SK-N-SH (cell line): ENCODE results near the gene BBLN. TPM values are rescaled to one million over a fixed set of nuclear protein-coding genes. Genes with fewer than 3 reads are reported as not detected.

ENCODE experiments used
- CTCF ChIA-PET: fragments of 300-600, 350-600 bp; formaldehyde crosslinking; extraction: SDS; loops from one replicate; lab custom pipeline; 2021; lab: Yijun Ruan, JAX
- POLR2A ChIA-PET: fragments of 350-600 bp; sonication (Branson Sonifier 250); formaldehyde crosslinking; extraction: SDS; loops from one replicate; lab custom pipeline; 2020; ENCODE audit warnings: antibody characterized with exemption, inconsistent platforms; lab: Yijun Ruan, JAX
- DNase-seq: peaks from one replicate; pipeline ENCODE4 v3.0.0; 2012
- H2AFZ ChIP-seq: fragments of 200-600 bp; sonication (generic); 2 replicates; pipeline ENCODE4 v1.8.1; 2016; ENCODE audit warnings: antibody characterized with exemption, mild to moderate bottlenecking, low read depth
- H3F3A ChIP-seq: fragments of 200-600 bp; sonication (generic); replicated peaks from 2 replicates; pipeline ENCODE3; 2016; ENCODE audit warnings: antibody characterized with exemption, mild to moderate bottlenecking; ENCODE audit not compliant: insufficient read depth
- H3K27ac ChIP-seq, 2 experiments: fragments of 200-500 bp in 1 of 2; fragments of 200-600 bp in 1 of 2; sonication (Bioruptor generic) in 1 of 2; sonication (generic), shearing (Covaris generic) in 1 of 2; 2 replicates each; pipeline versions ENCODE4 v1.5.1 to v1.6.1; 2014 to 2016; ENCODE audit warnings: low read depth in 2 of 2, inconsistent platforms in 1 of 2, low read length in 1 of 2, mild to moderate bottlenecking in 1 of 2, mixed read lengths in 1 of 2
- H3K27me3 ChIP-seq: fragments of 200-600 bp; sonication (generic), shearing (Covaris generic); 2 replicates; pipeline ENCODE4 v1.6.1; 2016; ENCODE audit warnings: mixed run types; ENCODE audit not compliant: insufficient read depth
- H3K36me3 ChIP-seq, 2 experiments: fragments of 200-500 bp in 1 of 2; fragments of 200-600 bp in 1 of 2; sonication (Bioruptor generic) in 1 of 2; sonication (generic) in 1 of 2; replicated peaks in 1 of 2; 2 replicates each; pipeline versions ENCODE3 to v1.5.1; 2014 to 2016; ENCODE audit warnings: low read length in 1 of 2, mild to moderate bottlenecking in 1 of 2; ENCODE audit not compliant: insufficient read depth in 2 of 2, control insufficient read depth in 1 of 2
- H3K4me1 ChIP-seq, 2 experiments: fragments of 200-500 bp in 1 of 2; fragments of 200-600 bp in 1 of 2; sonication (Bioruptor generic) in 1 of 2; sonication (generic), shearing (Covaris generic) in 1 of 2; 2 replicates each; pipeline versions ENCODE4 v1.5.1 to v1.6.1; 2014 to 2016; ENCODE audit warnings: low read depth in 1 of 2, low read length in 1 of 2, mixed run types in 1 of 2; ENCODE audit not compliant: insufficient read depth in 2 of 2, control insufficient read depth in 1 of 2
- H3K4me2 ChIP-seq: fragments of 200-600 bp; sonication (generic), shearing (Covaris generic); 2 replicates; pipeline ENCODE4 v1.6.1; 2017; ENCODE audit warnings: mixed run types
- H3K4me3 ChIP-seq, 2 experiments: fragments of 200-500 bp in 1 of 2; fragments of 200-600 bp in 1 of 2; sonication (Bioruptor generic) in 1 of 2; sonication (generic), shearing (Covaris generic) in 1 of 2; 2 replicates each; pipeline versions ENCODE4 v1.5.1 to v1.8.1; 2014 to 2016; ENCODE audit warnings: low read depth in 2 of 2, inconsistent platforms in 1 of 2, low read length in 1 of 2, mild to moderate bottlenecking in 1 of 2, mixed read lengths in 1 of 2, moderate library complexity in 1 of 2
- H3K79me2 ChIP-seq: fragments of 200-600 bp; sonication (generic); 2 replicates; pipeline ENCODE4 v1.8.1; 2017; ENCODE audit warnings: mild to moderate bottlenecking; ENCODE audit not compliant: insufficient read depth
- H3K9ac ChIP-seq: fragments of 200-600 bp; sonication (generic); 2 replicates; pipeline ENCODE4 v1.6.1; 2017; ENCODE audit warnings: mixed run types
- H3K9me2 ChIP-seq: fragments of 200-600 bp; sonication (generic); 2 replicates; pipeline ENCODE4 v1.6.1; 2017; ENCODE audit warnings: mixed run types
- H3K9me3 ChIP-seq: fragments of 200-600 bp; sonication (generic); 2 replicates; pipeline ENCODE4 v1.6.1; 2017; ENCODE audit warnings: mixed run types, mild to moderate bottlenecking, moderate library complexity
- H4K20me1 ChIP-seq: fragments of 200-600 bp; sonication (generic); 2 replicates; pipeline ENCODE4 v1.6.1; 2017; ENCODE audit warnings: mild to moderate bottlenecking, mixed run types; ENCODE audit not compliant: insufficient read depth
- ELF1 ChIP-seq: IDR thresholded peaks from 2 replicates; pipeline ENCODE4 v1.4.0; 2012
- EZH2phosphoT487 ChIP-seq: fragments of 200-600 bp; sonication (generic); IDR thresholded peaks from 2 replicates; pipeline ENCODE4 v1.6.1; 2017; ENCODE audit warnings: low read depth, mixed run types, mild to moderate bottlenecking, antibody characterized with exemption, moderate library complexity, borderline replicate concordance
- FOSL2 ChIP-seq: IDR thresholded peaks from 2 replicates; pipeline ENCODE4 v1.4.0; 2012; ENCODE audit warnings: low read depth, mild to moderate bottlenecking, moderate library complexity, borderline replicate concordance
- GABPA ChIP-seq: IDR thresholded peaks from 2 replicates; pipeline ENCODE4 v1.4.0; 2012; ENCODE audit warnings: low read depth, mild to moderate bottlenecking
- GATA2 ChIP-seq: sonication (generic); formaldehyde crosslinking; IDR thresholded peaks from 2 replicates; pipeline ENCODE4 v1.5.0; 2020; ENCODE audit warnings: mild to moderate bottlenecking, missing genetic modification reagents
- JUND ChIP-seq: IDR thresholded peaks from 2 replicates; pipeline ENCODE4 v1.4.0; 2012
- MEF2A ChIP-seq: IDR thresholded peaks from 2 replicates; pipeline ENCODE4 v1.4.0; 2012; ENCODE audit warnings: low read depth, borderline replicate concordance
- MXI1 ChIP-seq: IDR thresholded peaks from 2 replicates; pipeline ENCODE4 v1.6.1; 2012; ENCODE audit warnings: mild to moderate bottlenecking, low read depth, low read length, improper control_type of control experiment
- NFIC ChIP-seq: IDR thresholded peaks from 2 replicates; pipeline ENCODE4 v1.4.0; 2012; ENCODE audit warnings: borderline replicate concordance
- RCOR1 ChIP-seq: fragments of 150-350 bp; IDR thresholded peaks from 2 replicates; pipeline ENCODE4 v1.6.1; 2017; ENCODE audit warnings: antibody characterized with exemption, low read length
- SMC3 ChIP-seq: IDR thresholded peaks from 2 replicates; pipeline ENCODE4 v1.6.1; 2012; ENCODE audit warnings: low read depth, low read length, improper control_type of control experiment
- TCF12 ChIP-seq: IDR thresholded peaks from 2 replicates; pipeline ENCODE4 v1.4.0; 2012
- TEAD4 ChIP-seq: IDR thresholded peaks from 2 replicates; pipeline ENCODE4 v1.4.0; 2012; ENCODE audit warnings: mild to moderate bottlenecking, borderline replicate concordance; ENCODE audit not compliant: insufficient read depth
- USF2 ChIP-seq: fragments of 150-350 bp; IDR thresholded peaks from 2 replicates; pipeline ENCODE4 v1.6.1; 2017; ENCODE audit warnings: antibody characterized with exemption, low read length, low read depth, borderline replicate concordance
- YY1 ChIP-seq: IDR thresholded peaks from 2 replicates; pipeline ENCODE4 v1.4.0; 2012; ENCODE audit warnings: low read depth, mild to moderate bottlenecking
- WGBS: methylation state at CpG from one replicate; pipeline ENCODE4 v1.1.6; 2017; ENCODE audit warnings: low lambda C conversion rate; 5-methylcytosine and 5-hydroxymethylcytosine counted together
- polyA plus RNA-seq, 3 experiments: library from polyadenylated mRNA; depleted of rRNA; stranded (reverse); fragments of >200 nt; gene quantifications; 2 replicates each; pipeline ENCODE4 v1.2.3, GENCODE V29; 2012
- TF ChIP-seq, protein P1 (sequence below): fragments of 200-600 bp; sonication (generic); IDR thresholded peaks from 2 replicates; pipeline ENCODE4 v1.6.1; 2017; ENCODE audit warnings: antibody characterized with exemption, mild to moderate bottlenecking, moderate library complexity
- TF ChIP-seq, protein P2 (sequence below): fragments of 150-350 bp; IDR thresholded peaks from 2 replicates; pipeline ENCODE4 v1.6.1; 2016; ENCODE audit warnings: mild to moderate bottlenecking, low read depth, low read length
- TF ChIP-seq, protein P3 (sequence below): IDR thresholded peaks from 2 replicates; pipeline ENCODE4 v1.4.0; 2012; ENCODE audit warnings: low read depth, borderline replicate concordance

The BBLN gene
- polyA plus RNA-seq, 1 of the 3 experiments (the other 2 are of a cell fraction): 109 TPM

DNA sequence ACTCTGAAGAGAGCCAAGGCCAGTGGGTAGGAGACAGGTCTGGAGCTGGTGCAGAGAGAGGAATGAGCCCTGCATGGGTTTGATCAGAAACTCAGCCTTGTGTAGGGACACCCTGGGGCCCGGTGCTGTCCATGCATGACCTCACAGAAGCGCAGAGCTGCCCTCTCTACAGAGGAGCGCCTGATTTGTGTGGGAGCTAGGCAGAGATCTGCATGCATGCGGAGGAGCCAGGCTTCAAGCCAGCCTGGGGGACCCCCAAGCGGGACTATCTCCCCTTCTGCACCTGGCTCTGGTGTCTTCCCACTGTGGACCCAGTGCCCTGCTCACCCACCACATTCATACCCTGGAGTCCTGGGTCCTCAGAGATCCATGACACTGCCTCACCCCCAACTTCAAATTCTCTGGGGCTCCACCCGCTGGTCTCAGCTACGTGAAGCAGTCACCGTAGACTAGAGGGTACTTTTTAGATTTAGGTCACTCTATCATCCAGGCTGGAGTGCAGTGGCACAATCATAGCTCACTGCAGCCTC is 13.4 kb upstream of the BBLN start:
- Histone ChIP-seq H2AFZ (no peak overlapping the region), H3K9ac (no peak overlapping the region), H3K9me2 (no peaks in the 10 kb centered on the region), H3K4me1 (no peaks in the 10 kb centered on the region; a peak in 1 of 4 replicates), H3K79me2 (no peaks in the 10 kb centered on the region), H3K27ac (no peak overlapping the region), H3K4me2 (no peak overlapping the region), H3K36me3 (no peaks in the 10 kb centered on the region), H3K4me3 (no peak overlapping the region), H3F3A (no peaks in the 10 kb centered on the region), H4K20me1 (no peaks in the 10 kb centered on the region), H3K9me3 (no peaks in the 10 kb centered on the region), H3K27me3 (no peaks in the 10 kb centered on the region)
- no peak for DNase-seq
- CTCF ChIA-PET: no interaction called here
- POLR2A ChIA-PET: no interaction called here
- TF ChIP-seq SMC3: no peak
- TF ChIP-seq NFIC: no peak
- TF ChIP-seq, protein P1, sequence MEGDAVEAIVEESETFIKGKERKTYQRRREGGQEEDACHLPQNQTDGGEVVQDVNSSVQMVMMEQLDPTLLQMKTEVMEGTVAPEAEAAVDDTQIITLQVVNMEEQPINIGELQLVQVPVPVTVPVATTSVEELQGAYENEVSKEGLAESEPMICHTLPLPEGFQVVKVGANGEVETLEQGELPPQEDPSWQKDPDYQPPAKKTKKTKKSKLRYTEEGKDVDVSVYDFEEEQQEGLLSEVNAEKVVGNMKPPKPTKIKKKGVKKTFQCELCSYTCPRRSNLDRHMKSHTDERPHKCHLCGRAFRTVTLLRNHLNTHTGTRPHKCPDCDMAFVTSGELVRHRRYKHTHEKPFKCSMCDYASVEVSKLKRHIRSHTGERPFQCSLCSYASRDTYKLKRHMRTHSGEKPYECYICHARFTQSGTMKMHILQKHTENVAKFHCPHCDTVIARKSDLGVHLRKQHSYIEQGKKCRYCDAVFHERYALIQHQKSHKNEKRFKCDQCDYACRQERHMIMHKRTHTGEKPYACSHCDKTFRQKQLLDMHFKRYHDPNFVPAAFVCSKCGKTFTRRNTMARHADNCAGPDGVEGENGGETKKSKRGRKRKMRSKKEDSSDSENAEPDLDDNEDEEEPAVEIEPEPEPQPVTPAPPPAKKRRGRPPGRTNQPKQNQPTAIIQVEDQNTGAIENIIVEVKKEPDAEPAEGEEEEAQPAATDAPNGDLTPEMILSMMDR: no peak
- TF ChIP-seq, protein P2, sequence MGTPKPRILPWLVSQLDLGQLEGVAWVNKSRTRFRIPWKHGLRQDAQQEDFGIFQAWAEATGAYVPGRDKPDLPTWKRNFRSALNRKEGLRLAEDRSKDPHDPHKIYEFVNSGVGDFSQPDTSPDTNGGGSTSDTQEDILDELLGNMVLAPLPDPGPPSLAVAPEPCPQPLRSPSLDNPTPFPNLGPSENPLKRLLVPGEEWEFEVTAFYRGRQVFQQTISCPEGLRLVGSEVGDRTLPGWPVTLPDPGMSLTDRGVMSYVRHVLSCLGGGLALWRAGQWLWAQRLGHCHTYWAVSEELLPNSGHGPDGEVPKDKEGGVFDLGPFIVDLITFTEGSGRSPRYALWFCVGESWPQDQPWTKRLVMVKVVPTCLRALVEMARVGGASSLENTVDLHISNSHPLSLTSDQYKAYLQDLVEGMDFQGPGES: no peak
- TF ChIP-seq TEAD4: no peak
- no peak for TF ChIP-seq RCOR1
- no peak for TF ChIP-seq EZH2phosphoT487
- no peak for TF ChIP-seq ELF1
- no peak for TF ChIP-seq JUND
- TF ChIP-seq TCF12: no peak
- TF ChIP-seq USF2: no peak
- no peak for TF ChIP-seq GATA2 (CRISPR knock-in tag)
- TF ChIP-seq MEF2A: no peak
- TF ChIP-seq, protein P3, sequence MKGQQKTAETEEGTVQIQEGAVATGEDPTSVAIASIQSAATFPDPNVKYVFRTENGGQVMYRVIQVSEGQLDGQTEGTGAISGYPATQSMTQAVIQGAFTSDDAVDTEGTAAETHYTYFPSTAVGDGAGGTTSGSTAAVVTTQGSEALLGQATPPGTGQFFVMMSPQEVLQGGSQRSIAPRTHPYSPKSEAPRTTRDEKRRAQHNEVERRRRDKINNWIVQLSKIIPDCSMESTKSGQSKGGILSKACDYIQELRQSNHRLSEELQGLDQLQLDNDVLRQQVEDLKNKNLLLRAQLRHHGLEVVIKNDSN: no peak
- no peak for TF ChIP-seq GABPA
- TF ChIP-seq YY1: no peak
- no peak for TF ChIP-seq MXI1
- TF ChIP-seq FOSL2: no peak
- 77% methylated on average over 8 of the region's 8 CpGs for WGBS
